Common myeloid progenitor, CD34-positive (primary cell): Measurements from ENCODE around the gene CTNNBL1.

ENCODE experiments used
- CTCF ChIA-PET: fragments of 350-600 bp; sonication (Branson Sonifier 250); formaldehyde crosslinking; loops from one replicate; lab custom pipeline; 2021; ENCODE audit warnings: antibody characterized with exemption; lab: Charles Lee
- POLR2A ChIA-PET: fragments of 350-600 bp; sonication (Branson Sonifier 250); formaldehyde crosslinking; loops from one replicate; lab custom pipeline; 2021; ENCODE audit warnings: antibody characterized with exemption; lab: Charles Lee
- DNase-seq, 3 donors: peaks; one replicate each; pipeline versions ENCODE4 v3.0.0 to v3.0.0-alpha.2; 2013
- H3K27ac ChIP-seq, 2 experiments: 1 replicate in 1 of 2; 2 replicates in 1 of 2; pipeline ENCODE4 v1.7.0; 2013; ENCODE audit warnings: inconsistent platforms in 2 of 2, low read length in 2 of 2, mild to moderate bottlenecking in 2 of 2, low read depth in 1 of 2, moderate library complexity in 1 of 2; ENCODE audit not compliant: severe bottlenecking in 2 of 2, insufficient read depth in 1 of 2, poor library complexity in 1 of 2
- H3K27me3 ChIP-seq, 5 experiments: replicated peaks in 2 of 5; 1 replicate in 3 of 5; 2 replicates in 2 of 5; pipeline versions ENCODE4 v1.6.1 to v1.7.0; 2013; ENCODE audit warnings: low read length in 4 of 5, mild to moderate bottlenecking in 2 of 5, moderate library complexity in 2 of 5, inconsistent platforms in 1 of 5; ENCODE audit not compliant: insufficient read depth in 5 of 5, control insufficient read depth in 4 of 5
- H3K36me3 ChIP-seq, 4 experiments: 1 replicate in 2 of 4; 2 replicates in 2 of 4; pipeline versions ENCODE4 v1.6.1 to v1.7.0; 2013; ENCODE audit warnings: low read length in 3 of 4, control low read depth in 1 of 4, mild to moderate bottlenecking in 1 of 4; ENCODE audit not compliant: control insufficient read depth in 4 of 4, insufficient read depth in 4 of 4
- H3K4me1 ChIP-seq, 4 experiments: 1 replicate in 3 of 4; 2 replicates in 1 of 4; pipeline versions ENCODE4 v1.6.1 to v1.7.1; 2013; ENCODE audit warnings: low read length in 3 of 4, mild to moderate bottlenecking in 3 of 4, control low read depth in 1 of 4, inconsistent platforms in 1 of 4, moderate library complexity in 1 of 4; ENCODE audit not compliant: control insufficient read depth in 4 of 4, insufficient read depth in 4 of 4; ENCODE audit errors: control extremely low read depth in 1 of 4
- H3K4me3 ChIP-seq, 7 experiments: 1 replicate in 4 of 7; 2 replicates in 3 of 7; pipeline versions ENCODE4 v1.5.1 to v1.7.0; 2013; ENCODE audit warnings: mild to moderate bottlenecking in 7 of 7, low read length in 6 of 7, moderate library complexity in 6 of 7, inconsistent platforms in 2 of 7, low read depth in 2 of 7, control low read depth in 1 of 7; ENCODE audit not compliant: insufficient read depth in 4 of 7, control insufficient read depth in 1 of 7; ENCODE audit errors: extremely low read depth in 1 of 7
- H3K9me3 ChIP-seq, 5 experiments: 1 replicate in 4 of 5; 2 replicates in 1 of 5; pipeline versions ENCODE4 v1.6.1 to v1.7.1; 2013; ENCODE audit warnings: low read length in 4 of 5, mild to moderate bottlenecking in 2 of 5, inconsistent platforms in 1 of 5, low read depth in 1 of 5, moderate library complexity in 1 of 5; ENCODE audit not compliant: control insufficient read depth in 4 of 5, insufficient read depth in 2 of 5; ENCODE audit errors: control extremely low read depth in 1 of 5
- WGBS: methylation state at CpG from one replicate; pipeline ENCODE4 v1.1.5; 2013; ENCODE audit not compliant: insufficient coverage; 5-methylcytosine and 5-hydroxymethylcytosine counted together

Gene CTNNBL1

GRCh38 chr20:37882961-37883712, 189.3 kb downstream of the CTNNBL1 start:
- ChIA-PET POLR2A (no interaction called here), CTCF (no interaction called here)
- DNase-seq, result no peak
- Histone ChIP-seq H3K27ac (no peak overlapping the region), H3K4me3 (no peak overlapping the region), H3K9me3 (no peaks in the 10 kb centered on the region), H3K27me3 (peaks cover 0 to 2% (median 0%) of the 10 kb centered on the region in 5 experiments), H3K36me3 (no peaks in the 10 kb centered on the region), H3K4me1 (no peaks in the 10 kb centered on the region)
- 92% methylated on average over 7 of the region's 16 CpGs for WGBS

- no peak for DNase-seq
- 96% methylated on average over 4 of the region's 8 CpGs for WGBS
- peaks cover 0 to 2% (median 0%) of the 10 kb centered on the region in 5 experiments for H3K27me3 ChIP-seq
- no peak overlapping the region for H3K4me3 ChIP-seq
- H3K9me3 ChIP-seq, result no peaks in the 10 kb centered on the region
- CTCF ChIA-PET, result no interaction called here
- no peaks in the 10 kb centered on the region for H3K4me1 ChIP-seq
- POLR2A ChIA-PET, result no interaction called here
- H3K27ac ChIP-seq, result no peak overlapping the region
- H3K36me3 ChIP-seq, result no peaks in the 10 kb centered on the region
These were observed 191.2 kb downstream of the CTNNBL1 start for GRCh38 chr20:37885042-37885441.

- Histone ChIP-seq H3K36me3 (no peaks in the 10 kb centered on the region), H3K27ac (no peak overlapping the region), H3K27me3 (peaks cover 0 to 2% (median 0%) of the 10 kb centered on the region in 5 experiments), H3K4me1 (no peaks in the 10 kb centered on the region), H3K9me3 (no peaks in the 10 kb centered on the region), H3K4me3 (no peak overlapping the region)
- CTCF ChIA-PET, result no interaction called here
- DNase-seq, result no peak
- WGBS, result 80% methylated on average over 23 of the region's 32 CpGs
- POLR2A ChIA-PET, result no interaction called here
These were observed 192.0 kb downstream of the CTNNBL1 start for GRCh38 chr20:37885593-37886503.

- H3K4me1 ChIP-seq, result peaks cover 0 to 1% (median 0%) of the 10 kb centered on the region in 4 experiments
- no peak overlapping the region for H3K4me3 ChIP-seq
- ChIA-PET CTCF (interaction anchor here (0.8 kb wide), 1 partner anchor 15 kb away, joined by 3 read pairs; no protein-coding TSS in a partner anchor), POLR2A (no interaction called here)
- H3K36me3 ChIP-seq, result no peaks in the 10 kb centered on the region
- DNase-seq, result no peak
- H3K27ac ChIP-seq, result no peak overlapping the region
- peaks cover 0 to 2% (median 0%) of the 10 kb centered on the region in 5 experiments for H3K27me3 ChIP-seq
- WGBS, result 84% methylated on average over 4 of the region's 4 CpGs
- H3K9me3 ChIP-seq, result no peaks in the 10 kb centered on the region
These were observed 193.0 kb downstream of the CTNNBL1 start for GRCh38 chr20:37886851-37887297.

- H3K27me3 ChIP-seq, result no peaks in the 10 kb centered on the region
- H3K27ac ChIP-seq, result no peak overlapping the region
- H3K36me3 ChIP-seq, result no peaks in the 10 kb centered on the region
- POLR2A ChIA-PET, result no interaction called here
- no peak for DNase-seq
- no peaks in the 10 kb centered on the region for H3K9me3 ChIP-seq
- no peak overlapping the region for H3K4me3 ChIP-seq
- H3K4me1 ChIP-seq, result peaks cover 0 to 1% (median 0%) of the 10 kb centered on the region in 4 experiments
- 94% methylated on average over 5 of the region's 10 CpGs for WGBS
- CTCF ChIA-PET, result no interaction called here
These were observed 194.8 kb downstream of the CTNNBL1 start for GRCh38 chr20:37888641-37889040.

- no peaks in the 10 kb centered on the region for H3K9me3 ChIP-seq
- DNase-seq, result no peak
- H3K27ac ChIP-seq, result no peak overlapping the region
- H3K4me1 ChIP-seq, result peaks cover 0 to 1% (median 0%) of the 10 kb centered on the region in 4 experiments
- H3K36me3 ChIP-seq, result no peaks in the 10 kb centered on the region
- H3K27me3 ChIP-seq, result no peaks in the 10 kb centered on the region
- H3K4me3 ChIP-seq, result no peak overlapping the region
- POLR2A ChIA-PET, result no interaction called here
- CTCF ChIA-PET, result interaction anchor here (1.2 kb wide), 1 partner anchor 12 kb away, joined by 3 read pairs; the partner anchor contains the start of gene VSTM2L
- 100% methylated on average over 4 of the region's 5 CpGs for WGBS
These were observed 196.3 kb downstream of the CTNNBL1 start for GRCh38 chr20:37890108-37890507.
